ENCODE results near the gene ZNF33B. TPM values are rescaled to one million over a fixed set of nuclear protein-coding genes. Genes with fewer than 3 reads are reported as not detected.

ZNF33B gene
- total and polyA plus RNA-seq, 4 donors: 23.8 to 31.0 (median 30.8) TPM

- no peaks in the 10 kb centered on the region for H3K36me3 ChIP-seq (ENCODE audit: control insufficient read depth, insufficient read depth, low read length)
- 67% methylated on average over 3 of the region's 4 CpGs for WGBS (ENCODE audit: insufficient coverage)
- no peak overlapping the region for H3K4me3 ChIP-seq (ENCODE audit: low read depth, low read length)
- no peaks in the 10 kb centered on the region for H3K4me1 ChIP-seq (ENCODE audit: control insufficient read depth, insufficient read depth, low read length)
- no peaks in the 10 kb centered on the region for H3K9me3 ChIP-seq (ENCODE audit: control insufficient read depth, insufficient read depth, low read length)
- no peaks in the 10 kb centered on the region for H3K27me3 ChIP-seq (ENCODE audit: control insufficient read depth, insufficient read depth, low read length)
- DNase-seq (ENCODE audit: low read depth in 4 of 6, low spot score in 6 of 6): no peak
- no peak overlapping the region for H3K27ac ChIP-seq (ENCODE audit: low read depth, low read length)
Measured at GRCh38 chr10:42646214-42646613, 7.8 kb upstream of the ZNF33B start.

- no peak for DNase-seq (ENCODE audit: low read depth in 4 of 6, low spot score in 6 of 6)
- WGBS (ENCODE audit: insufficient coverage): 85% methylated on average over 11 of the region's 12 CpGs
- Histone ChIP-seq H3K36me3 (ENCODE audit: control insufficient read depth, insufficient read depth, low read length) (no peaks in the 10 kb centered on the region), H3K9me3 (ENCODE audit: control insufficient read depth, insufficient read depth, low read length) (no peaks in the 10 kb centered on the region), H3K27me3 (ENCODE audit: control insufficient read depth, insufficient read depth, low read length) (no peaks in the 10 kb centered on the region), H3K4me3 (ENCODE audit: low read depth, low read length) (no peak overlapping the region), H3K27ac (ENCODE audit: low read depth, low read length) (no peak overlapping the region), H3K4me1 (ENCODE audit: control insufficient read depth, insufficient read depth, low read length) (no peaks in the 10 kb centered on the region)
Measured at GRCh38 chr10:42645516-42645915, 7.1 kb upstream of the ZNF33B start.

GRCh38 chr10:42645103-42645502 lies 6.7 kb upstream of the ZNF33B start:
- Histone ChIP-seq H3K36me3 (ENCODE audit: control insufficient read depth, insufficient read depth, low read length) (no peaks in the 10 kb centered on the region), H3K9me3 (ENCODE audit: control insufficient read depth, insufficient read depth, low read length) (no peaks in the 10 kb centered on the region), H3K27ac (ENCODE audit: low read depth, low read length) (no peak overlapping the region), H3K4me1 (ENCODE audit: control insufficient read depth, insufficient read depth, low read length) (no peaks in the 10 kb centered on the region), H3K27me3 (ENCODE audit: control insufficient read depth, insufficient read depth, low read length) (no peaks in the 10 kb centered on the region), H3K4me3 (ENCODE audit: low read depth, low read length) (no peak overlapping the region)
- no peak for DNase-seq (ENCODE audit: low read depth in 4 of 6, low spot score in 6 of 6)
- WGBS (ENCODE audit: insufficient coverage): 83% methylated on average over 2 of the region's 4 CpGs

- H3K36me3 ChIP-seq (ENCODE audit: control insufficient read depth, insufficient read depth, low read length): peaks cover 2% of the 10 kb centered on the region
- peaks cover 4% of the 10 kb centered on the region for H3K4me1 ChIP-seq (ENCODE audit: control insufficient read depth, insufficient read depth, low read length)
- H3K27ac ChIP-seq (ENCODE audit: low read depth, low read length): no peak overlapping the region
- H3K27me3 ChIP-seq (ENCODE audit: control insufficient read depth, insufficient read depth, low read length): no peaks in the 10 kb centered on the region
- DNase-seq (ENCODE audit: low read depth in 4 of 6, low spot score in 6 of 6): no peak
- no peaks in the 10 kb centered on the region for H3K9me3 ChIP-seq (ENCODE audit: control insufficient read depth, insufficient read depth, low read length)
- H3K4me3 ChIP-seq (ENCODE audit: low read depth, low read length): no peak overlapping the region
- 87% methylated on average over 7 of the region's 8 CpGs for WGBS (ENCODE audit: insufficient coverage)
Measured at GRCh38 chr10:42640610-42641229, 2.4 kb upstream of the ZNF33B start.

- WGBS (ENCODE audit: insufficient coverage): 0% methylated on average over 1 of the region's 6 CpGs
- Histone ChIP-seq H3K4me1 (ENCODE audit: control insufficient read depth, insufficient read depth, low read length) (peaks cover 4% of the 10 kb centered on the region), H3K27me3 (ENCODE audit: control insufficient read depth, insufficient read depth, low read length) (no peaks in the 10 kb centered on the region), H3K27ac (ENCODE audit: low read depth, low read length) (peak overlapping the region; percentile 67), H3K4me3 (ENCODE audit: low read depth, low read length) (peak overlapping the region; percentile 61), H3K9me3 (ENCODE audit: control insufficient read depth, insufficient read depth, low read length) (no peaks in the 10 kb centered on the region), H3K36me3 (ENCODE audit: control insufficient read depth, insufficient read depth, low read length) (peaks cover 2% of the 10 kb centered on the region)
- no peak for DNase-seq (ENCODE audit: low read depth in 4 of 6, low spot score in 6 of 6)
Measured at GRCh38 chr10:42638821-42639270, 476 bp upstream of the ZNF33B start.

GRCh38 chr10:42637648-42638054 lies 719 bp downstream of the ZNF33B start:
- Histone ChIP-seq H3K9me3 (ENCODE audit: control insufficient read depth, insufficient read depth, low read length) (no peaks in the 10 kb centered on the region), H3K27ac (ENCODE audit: low read depth, low read length) (peak overlapping the region; percentile 67), H3K4me1 (ENCODE audit: control insufficient read depth, insufficient read depth, low read length) (peaks cover 4% of the 10 kb centered on the region), H3K4me3 (ENCODE audit: low read depth, low read length) (peak overlapping the region; percentile 61), H3K27me3 (ENCODE audit: control insufficient read depth, insufficient read depth, low read length) (no peaks in the 10 kb centered on the region), H3K36me3 (ENCODE audit: control insufficient read depth, insufficient read depth, low read length) (peaks cover 2% of the 10 kb centered on the region)
- DNase-seq (ENCODE audit: low read depth in 4 of 6, low spot score in 6 of 6): no peak
- 31% methylated on average over 6 of the region's 10 CpGs for WGBS (ENCODE audit: insufficient coverage)

- Histone ChIP-seq H3K36me3 (ENCODE audit: control insufficient read depth, insufficient read depth, low read length) (peaks cover 2% of the 10 kb centered on the region), H3K9me3 (ENCODE audit: control insufficient read depth, insufficient read depth, low read length) (no peaks in the 10 kb centered on the region), H3K4me1 (ENCODE audit: control insufficient read depth, insufficient read depth, low read length) (peaks cover 4% of the 10 kb centered on the region), H3K27me3 (ENCODE audit: control insufficient read depth, insufficient read depth, low read length) (no peaks in the 10 kb centered on the region), H3K4me3 (ENCODE audit: low read depth, low read length) (no peak overlapping the region), H3K27ac (ENCODE audit: low read depth, low read length) (no peak overlapping the region)
- DNase-seq (ENCODE audit: low read depth in 4 of 6, low spot score in 6 of 6): peak in 2 of 6 donors; percentile 1
- WGBS (ENCODE audit: insufficient coverage): no CpG with 5 or more reads among the region's 3 CpGs
Measured at GRCh38 chr10:42637142-42637541, 1.2 kb downstream of the ZNF33B start.

GRCh38 chr10:42635098-42635497 lies 3.3 kb downstream of the ZNF33B start:
- Histone ChIP-seq H3K36me3 (ENCODE audit: control insufficient read depth, insufficient read depth, low read length) (peaks cover 2% of the 10 kb centered on the region), H3K4me1 (ENCODE audit: control insufficient read depth, insufficient read depth, low read length) (peaks cover 4% of the 10 kb centered on the region), H3K9me3 (ENCODE audit: control insufficient read depth, insufficient read depth, low read length) (no peaks in the 10 kb centered on the region), H3K4me3 (ENCODE audit: low read depth, low read length) (no peak overlapping the region), H3K27me3 (ENCODE audit: control insufficient read depth, insufficient read depth, low read length) (no peaks in the 10 kb centered on the region), H3K27ac (ENCODE audit: low read depth, low read length) (no peak overlapping the region)
- no peak for DNase-seq (ENCODE audit: low read depth in 4 of 6, low spot score in 6 of 6)
- 100% methylated on average over 1 of the region's 4 CpGs for WGBS (ENCODE audit: insufficient coverage)

- H3K9me3 ChIP-seq (ENCODE audit: control insufficient read depth, insufficient read depth, low read length): no peaks in the 10 kb centered on the region
- H3K36me3 ChIP-seq (ENCODE audit: control insufficient read depth, insufficient read depth, low read length): peaks cover 5% of the 10 kb centered on the region
- peaks cover 1% of the 10 kb centered on the region for H3K4me1 ChIP-seq (ENCODE audit: control insufficient read depth, insufficient read depth, low read length)
- no peak for DNase-seq (ENCODE audit: low read depth in 4 of 6, low spot score in 6 of 6)
- no peaks in the 10 kb centered on the region for H3K27me3 ChIP-seq (ENCODE audit: control insufficient read depth, insufficient read depth, low read length)
- no peak overlapping the region for H3K4me3 ChIP-seq (ENCODE audit: low read depth, low read length)
- H3K27ac ChIP-seq (ENCODE audit: low read depth, low read length): no peak overlapping the region
- no CpG with 5 or more reads among the region's 3 CpGs for WGBS (ENCODE audit: insufficient coverage)
Measured at GRCh38 chr10:42632564-42632963, 5.8 kb downstream of the ZNF33B start.

GRCh38 chr10:42630537-42631134 lies 7.7 kb downstream of the ZNF33B start:
- DNase-seq (ENCODE audit: low read depth in 4 of 6, low spot score in 6 of 6): no peak
- Histone ChIP-seq H3K27ac (ENCODE audit: low read depth, low read length) (no peak overlapping the region), H3K4me3 (ENCODE audit: low read depth, low read length) (no peak overlapping the region), H3K27me3 (ENCODE audit: control insufficient read depth, insufficient read depth, low read length) (no peaks in the 10 kb centered on the region), H3K36me3 (ENCODE audit: control insufficient read depth, insufficient read depth, low read length) (peaks cover 3% of the 10 kb centered on the region), H3K4me1 (ENCODE audit: control insufficient read depth, insufficient read depth, low read length) (no peaks in the 10 kb centered on the region), H3K9me3 (ENCODE audit: control insufficient read depth, insufficient read depth, low read length) (no peaks in the 10 kb centered on the region)
- 100% methylated on average over 1 of the region's 1 CpG for WGBS (ENCODE audit: insufficient coverage)

All from spinal cord (tissue), 10 donors.